GM23338 (cell line): ENCODE measurements around the gene GALNT11.

Experiments
- CTCF ChIP-seq, 2 experiments: fragments of 200-600 bp in 1 of 2; sonication (generic) in 1 of 2; conservative IDR thresholded peaks; 2 replicates each; pipeline versions ENCODE4 v1.5.1 to v1.6.1; 2016 to 2017; ENCODE audit warnings: antibody characterized with exemption in 2 of 2, low read depth in 2 of 2, mild to moderate bottlenecking in 2 of 2, moderate library complexity in 1 of 2
- EZH2 ChIP-seq: fragments of 200-600 bp; sonication (generic); IDR thresholded peaks from one replicate; pipeline ENCODE4 v1.8.0; 2017; ENCODE audit warnings: antibody characterized with exemption, mild to moderate bottlenecking, low read depth; ENCODE audit not compliant: unreplicated experiment
- POLR2AphosphoS5 ChIP-seq: IDR thresholded peaks from 2 replicates; pipeline ENCODE4 v1.6.1; 2016; ENCODE audit warnings: antibody characterized with exemption, low read depth

GRCh38 chr7:152129682-152130081 is 104.2 kb downstream of the GALNT11 start:
- TF ChIP-seq EZH2 = no peak
- TF ChIP-seq CTCF (conservative IDR thresholded peaks at IDR 0.05; ENCODE audit: low read depth in 2 of 2) = no peak
- no peak for TF ChIP-seq POLR2AphosphoS5
